OCI-M1 (cell line): Measurements from ENCODE around the gene IFNA4.

Source experiments
- DNase-seq: peaks from one replicate; lab custom pipeline; 2025; lab: John Stamatoyannopoulos, UW

The IFNA4 gene

DNA sequence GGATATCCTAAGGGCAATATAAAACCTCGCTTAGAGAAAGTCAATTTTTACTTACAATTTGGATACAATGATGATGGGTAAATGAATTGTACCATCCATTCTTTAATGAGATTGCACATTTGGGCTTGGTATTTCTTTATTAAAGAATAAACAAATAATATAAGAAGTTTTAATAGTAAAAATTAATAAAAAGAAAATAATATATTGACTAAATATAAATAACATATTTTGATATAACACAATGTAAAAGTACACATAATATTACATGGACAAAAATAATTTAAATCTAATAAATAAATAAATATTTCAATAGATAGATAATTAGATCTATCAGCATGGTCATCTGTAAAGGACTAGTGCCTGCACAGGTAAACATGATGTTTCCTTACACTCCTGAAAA, 21.9 kb downstream of the IFNA4 start:
- DNase-seq: no peak

DNA sequence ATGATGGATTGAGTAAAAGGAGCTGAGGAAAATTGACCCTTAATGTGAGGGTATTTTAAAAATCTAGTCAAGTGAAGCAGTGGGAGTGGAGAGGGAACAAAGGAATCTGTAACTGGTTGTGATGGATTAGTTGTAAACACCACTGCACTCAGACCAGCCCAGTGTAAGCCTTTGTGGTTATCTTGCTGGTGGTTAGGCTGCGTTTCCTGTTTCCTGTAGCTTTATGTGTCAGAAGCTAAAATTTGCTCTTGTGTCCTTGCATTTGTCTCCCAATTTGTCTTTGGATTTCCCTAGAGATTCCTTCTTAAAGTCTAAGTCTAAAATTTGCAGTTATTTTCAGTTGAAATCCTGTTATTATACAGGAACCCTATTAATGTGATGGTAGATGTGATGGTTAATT, 27.2 kb downstream of the IFNA4 start:
- peak; percentile 55 for DNase-seq

DNA sequence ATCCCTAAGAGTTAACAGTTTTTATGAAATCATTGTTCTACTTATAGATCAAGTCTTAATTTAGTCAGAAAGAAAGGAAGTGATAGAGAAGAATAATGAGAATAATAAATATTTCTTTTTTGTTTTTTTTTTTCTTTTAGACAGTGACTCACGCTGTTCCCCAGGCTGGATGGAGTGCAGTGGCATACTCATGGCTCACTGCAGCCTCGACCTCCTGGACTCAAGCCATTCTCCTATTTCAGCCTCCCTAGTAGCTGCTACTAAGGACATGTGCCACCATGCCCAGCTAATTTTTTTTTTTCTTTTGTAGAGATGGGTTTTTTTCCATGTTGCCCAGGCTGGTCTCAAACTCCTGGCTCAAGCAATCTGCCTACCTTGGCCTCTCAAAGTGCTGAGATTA, 31.9 kb downstream of the IFNA4 start:
- DNase-seq: no peak

DNA sequence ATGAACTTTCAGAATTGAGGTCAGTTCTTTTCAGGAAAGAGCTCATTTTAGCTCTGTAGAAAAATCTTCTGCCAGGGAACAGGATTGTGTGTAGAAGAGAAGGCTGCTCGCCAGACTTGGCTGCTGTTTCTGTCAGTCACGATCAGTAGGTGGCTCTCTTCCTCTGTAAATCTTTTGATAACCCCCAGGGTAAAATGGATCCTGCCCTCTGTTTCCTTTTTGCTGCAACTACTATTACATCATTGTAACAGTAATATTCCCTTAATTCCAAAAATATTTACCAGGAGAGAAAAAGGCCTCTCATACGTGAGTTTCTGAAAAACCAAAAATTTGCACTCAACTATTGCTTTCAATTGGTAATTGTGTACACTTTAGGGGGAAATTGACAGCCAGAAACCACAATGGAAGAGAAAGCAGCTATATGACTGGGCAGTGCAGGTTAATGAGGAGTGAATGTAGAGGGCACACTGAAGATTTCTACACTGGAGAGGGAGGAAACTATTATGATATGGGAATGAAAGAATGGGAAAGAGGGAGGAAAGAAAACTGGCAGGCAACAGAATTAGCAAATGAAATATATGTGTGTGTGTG, 33.3 kb downstream of the IFNA4 start:
- DNase-seq: peak; percentile 78

DNA sequence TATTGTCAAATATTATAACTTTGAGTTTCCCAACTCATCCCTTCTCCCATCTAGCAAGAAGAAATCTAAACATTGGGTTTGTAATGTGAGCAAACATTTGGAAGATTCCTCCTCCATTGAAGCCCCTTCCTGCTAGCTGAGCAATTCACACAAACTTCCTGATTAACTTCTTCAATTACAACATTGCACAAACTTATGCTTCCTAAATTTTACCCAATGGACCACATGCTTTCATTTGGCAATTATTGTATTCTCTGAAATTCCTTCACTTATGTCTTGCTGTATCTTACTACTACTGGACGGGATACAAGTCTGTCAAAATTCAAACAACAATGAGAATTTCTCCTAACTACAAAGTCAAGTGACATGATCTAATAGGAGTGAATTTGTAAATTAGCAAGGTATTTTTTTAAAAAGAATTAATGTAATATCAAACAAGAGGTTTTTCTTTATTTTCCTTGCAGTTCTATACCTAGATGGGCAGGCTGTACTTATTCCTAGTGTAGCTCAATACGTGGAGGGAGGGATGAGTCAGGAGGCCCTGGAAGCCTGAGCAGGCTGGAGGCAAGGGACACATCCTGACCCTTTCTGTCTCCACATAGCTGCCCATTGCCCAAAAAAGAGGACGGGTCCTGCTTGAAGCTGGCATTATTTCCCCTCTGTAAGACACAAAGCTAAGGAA, 33.9 kb downstream of the IFNA4 start:
- no peak for DNase-seq

DNA sequence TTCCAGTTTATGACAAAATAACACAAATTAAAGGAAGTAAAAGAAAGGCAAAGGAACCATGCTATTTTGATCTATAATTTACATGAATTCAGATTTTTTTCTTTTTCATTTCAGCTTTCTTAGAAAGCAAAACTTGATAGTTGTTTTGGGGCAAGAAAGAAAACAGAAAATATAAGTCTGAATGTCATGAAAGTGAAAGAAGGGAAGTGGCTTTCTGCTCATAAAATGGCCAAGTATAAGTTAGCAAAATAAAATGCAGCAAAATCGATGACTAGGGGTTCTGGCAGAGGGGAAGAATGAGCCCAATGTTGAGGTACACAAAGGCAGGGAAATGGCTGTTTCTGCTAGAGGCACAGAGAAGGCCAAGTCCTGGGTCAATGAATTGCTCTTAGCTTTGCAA, 42.8 kb downstream of the IFNA4 start:
- peak; percentile 2 for DNase-seq

DNA sequence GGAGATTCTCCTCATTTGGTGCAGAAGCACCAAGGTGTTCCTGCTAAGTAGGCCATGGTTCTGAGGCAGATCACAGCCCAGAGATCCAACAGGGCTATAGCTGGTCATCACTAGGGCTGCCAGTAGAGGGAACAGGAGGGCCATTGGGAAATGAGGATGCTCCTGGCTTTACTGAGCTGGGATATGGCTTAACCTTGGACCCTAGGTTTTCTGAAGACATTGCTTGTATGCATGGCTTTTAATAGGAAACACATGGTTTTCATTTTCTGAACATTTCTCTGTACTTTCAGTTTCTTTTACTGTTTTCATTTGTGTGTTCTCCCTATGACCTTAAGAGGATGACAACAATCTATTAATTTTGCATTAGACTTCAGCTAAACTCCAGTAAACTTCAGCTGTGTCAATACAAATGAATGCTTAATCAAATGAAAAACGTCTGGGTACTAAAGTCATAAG, 45.9 kb downstream of the IFNA4 start, which contains the start of gene IFNW1:
IFNW1 (minus strand) TSS at position 406 of the 456 bp plus-strand sequence; CDS start at position 144, 262 bp downstream.
- DNase-seq: peak; percentile 3

DNA sequence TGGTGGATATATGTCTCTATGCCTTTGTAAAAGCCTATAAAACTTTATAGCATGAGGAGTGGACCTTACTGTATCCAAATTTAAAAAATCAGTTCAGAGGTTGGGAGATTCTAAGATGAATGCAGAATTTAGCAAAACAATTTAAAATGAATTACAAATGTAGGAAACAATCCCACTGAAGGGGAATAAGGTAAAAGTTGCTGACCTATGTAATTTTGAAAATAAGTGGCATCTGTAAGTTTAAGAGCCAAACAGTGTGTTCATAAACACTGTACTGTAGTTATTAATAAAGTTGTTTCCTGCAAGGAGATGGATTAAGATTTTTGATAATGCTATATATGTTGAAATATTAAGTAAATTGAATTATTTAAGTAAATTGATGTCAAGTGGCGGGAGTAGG, 50.4 kb downstream of the IFNA4 start:
- no peak for DNase-seq
